GM12878 (cell line): Measurements from ENCODE around the gene PRR4. TPM values are rescaled to one million over a fixed set of nuclear protein-coding genes. Genes with fewer than 3 reads are reported as not detected.

Source experiments
- ATAC-seq: fragments of 200-7000 bp; cut with Tn5 transposase; 3 replicates; pipeline ENCODE4 v1.9.1; 2020; ENCODE audit warnings: mild to moderate bottlenecking, moderate library complexity
- BruUV-seq: library from RNA; stranded (reverse); fragments of 400-500 nt; replicated peaks from 2 replicates; lab custom pipeline; 2021; lab: Mats Ljungman, UMichigan
- CTCF ChIA-PET: fragments of 300-600 bp; sonication (Branson Sonifier 250); formaldehyde crosslinking; extraction: SDS; loops from one replicate; lab custom pipeline; 2021; ENCODE audit warnings: inconsistent platforms; lab: Yijun Ruan, JAX
- POLR2A ChIA-PET: fragments of 350-600 bp; formaldehyde crosslinking; extraction: SDS; loops from one replicate; lab custom pipeline; 2021; ENCODE audit warnings: inconsistent platforms; lab: Charles Lee
- RAD21 ChIA-PET: fragments of 300-600 bp; sonication (Branson Sonifier 250); formaldehyde crosslinking; loops from one replicate; lab custom pipeline; 2023; ENCODE audit warnings: antibody characterized with exemption; ENCODE audit not compliant: unreplicated experiment; lab: Charles Lee
- SMC1A ChIA-PET: fragments of 300-600 bp; sonication (Branson Sonifier 250); formaldehyde crosslinking; loops from one replicate; lab custom pipeline; 2023; ENCODE audit not compliant: unreplicated experiment, uncharacterized antibody; lab: Charles Lee
- DNase-seq: peaks from one replicate; pipeline ENCODE4 v3.0.0-alpha.2; 2011; ENCODE audit warnings: low read depth, low spot score
- FAIRE-seq: peaks from 3 replicates; lab custom pipeline; 2011; peaks lifted over from hg19 to GRCh38; lab: Jason Lieb, UNC
- H2AFZ ChIP-seq: 2 replicates; pipeline ENCODE4 v1.6.0; 2011; ENCODE audit warnings: low read depth, low read length, control low read depth; ENCODE audit not compliant: control insufficient read depth
- H3K27ac ChIP-seq: 2 replicates; pipeline ENCODE4 v1.5.1; 2011; ENCODE audit warnings: control low read depth; ENCODE audit not compliant: control insufficient read depth, insufficient read depth
- H3K27me3 ChIP-seq, 2 experiments: replicated peaks in 1 of 2; 2 replicates each; pipeline versions ENCODE4 v1.6.0 to v1.6.1; 2011; ENCODE audit warnings: low read length in 1 of 2; ENCODE audit not compliant: control insufficient read depth in 2 of 2, insufficient read depth in 2 of 2
- H3K36me3 ChIP-seq, 2 experiments: 2 replicates each; pipeline ENCODE4 v1.5.1; 2011; ENCODE audit warnings: low read length in 1 of 2; ENCODE audit not compliant: control insufficient read depth in 2 of 2, insufficient read depth in 2 of 2
- H3K4me1 ChIP-seq: 2 replicates; pipeline ENCODE4 v1.6.1; 2011; ENCODE audit warnings: mild to moderate bottlenecking, low read length, moderate library complexity, mixed read lengths; ENCODE audit not compliant: control insufficient read depth, insufficient read depth
- H3K4me2 ChIP-seq: 2 replicates; pipeline ENCODE4 v1.6.0; 2011; ENCODE audit warnings: control low read depth; ENCODE audit not compliant: control insufficient read depth, insufficient read depth
- H3K4me3 ChIP-seq: fragments of 200-600 bp; sonication (generic); 2 replicates; pipeline ENCODE4 v1.5.1; 2016
- H3K79me2 ChIP-seq: 2 replicates; pipeline ENCODE4 v1.6.0; 2011; ENCODE audit warnings: low read length; ENCODE audit not compliant: control insufficient read depth, insufficient read depth
- H3K9ac ChIP-seq: 2 replicates; pipeline ENCODE4 v1.8.0; 2011; ENCODE audit warnings: low read length, control low read depth, mixed read lengths; ENCODE audit not compliant: control insufficient read depth, insufficient read depth
- H3K9me3 ChIP-seq: replicated peaks from 3 replicates; pipeline ENCODE4 v1.5.1; 2011; ENCODE audit warnings: mild to moderate bottlenecking, low read length; ENCODE audit not compliant: control insufficient read depth, insufficient read depth
- H4K20me1 ChIP-seq: 2 replicates; pipeline ENCODE4 v1.6.0; 2011; ENCODE audit not compliant: control insufficient read depth, insufficient read depth
- ATF2 ChIP-seq: IDR thresholded peaks from 2 replicates; pipeline ENCODE4 v1.6.1; 2012; ENCODE audit warnings: low read length, inconsistent platforms
- BRCA1 ChIP-seq: IDR thresholded peaks from 2 replicates; pipeline ENCODE4 v1.6.1; 2011; ENCODE audit warnings: low read depth, low read length, improper control_type of control experiment
- EED ChIP-seq: sonication (generic); IDR thresholded peaks from 2 replicates; pipeline ENCODE4 v1.6.1; 2016; ENCODE audit warnings: antibody characterized with exemption, low read depth
- LARP7 ChIP-seq: fragments of 450-650 bp; IDR thresholded peaks from 2 replicates; pipeline ENCODE4 v1.6.1; 2017; ENCODE audit warnings: mild to moderate bottlenecking
- MAX ChIP-seq: IDR thresholded peaks from 2 replicates; pipeline ENCODE4 v1.6.1; 2012; ENCODE audit warnings: low read depth, low read length, improper control_type of control experiment
- MEF2B ChIP-seq: fragments of 450-650 bp; IDR thresholded peaks from 2 replicates; pipeline ENCODE4 v1.6.1; 2018; ENCODE audit warnings: mild to moderate bottlenecking, moderate library complexity; ENCODE audit not compliant: partially characterized antibody, poor library complexity, severe bottlenecking
- PAX5 ChIP-seq: IDR thresholded peaks from 2 replicates; pipeline ENCODE4 v1.6.1; 2011; ENCODE audit warnings: low read depth, low read length, borderline replicate concordance
- POLR2AphosphoS2 ChIP-seq: IDR thresholded peaks from 2 replicates; pipeline ENCODE4 v1.6.1; 2011; ENCODE audit warnings: low read depth, mild to moderate bottlenecking, low read length, improper control_type of control experiment, moderate library complexity
- POLR2AphosphoS5 ChIP-seq: IDR thresholded peaks from 2 replicates; pipeline ENCODE4 v1.6.1; 2011; ENCODE audit warnings: mild to moderate bottlenecking, low read length, inconsistent platforms
- SIN3A ChIP-seq: IDR thresholded peaks from 2 replicates; pipeline ENCODE4 v1.6.1; 2012; ENCODE audit warnings: low read depth, low read length, improper control_type of control experiment
- TCF3 ChIP-seq: IDR thresholded peaks from 2 replicates; pipeline ENCODE4 v1.6.1; 2012; ENCODE audit warnings: low read depth, mild to moderate bottlenecking, low read length, borderline replicate concordance; ENCODE audit not compliant: insufficient read depth
- ZBED1 ChIP-seq: IDR thresholded peaks from 2 replicates; pipeline ENCODE4 v1.6.1; 2016; ENCODE audit warnings: borderline replicate concordance
- ZNF217 ChIP-seq: fragments of 450-650 bp; IDR thresholded peaks from 2 replicates; pipeline ENCODE4 v1.6.1; 2017; ENCODE audit warnings: antibody characterized with exemption, mild to moderate bottlenecking
- ZNF274 ChIP-seq: IDR thresholded peaks from one replicate; pipeline ENCODE4 v1.8.0; 2011; ENCODE audit not compliant: insufficient read length, insufficient read depth
- ZNF384 ChIP-seq: IDR thresholded peaks from 2 replicates; pipeline ENCODE4 v1.6.1; 2012; ENCODE audit warnings: low read depth, mild to moderate bottlenecking, low read length, improper control_type of control experiment, borderline replicate concordance
- WGBS: methylation state at CpG from one replicate; pipeline ENCODE4 v1.1.6; 2016; ENCODE audit warnings: low lambda C conversion rate; ENCODE audit not compliant: insufficient replicate concordance, insufficient coverage; ENCODE audit errors: missing lambda C conversion rate; 5-methylcytosine and 5-hydroxymethylcytosine counted together
- in situ Hi-C: fragments of 300-500 bp; cut with MboI; formaldehyde crosslinking; loops from 9 replicates; pipeline ENCODE4 v1.14.3; 2018; ENCODE audit warnings: mixed read lengths
- intact Hi-C: fragments of 100-400 bp; cut with micrococcal nuclease; formaldehyde crosslinking; loops from one replicate; pipeline ENCODE4 v1.14.2; 2022; ENCODE audit not compliant: unreplicated experiment
- polyA plus RNA-seq, 11 experiments: library from polyadenylated mRNA; depleted of rRNA in 4 of 11; unstranded in 6 of 11; stranded (reverse) in 5 of 11; fragments of >200 nt; fragmentation: Nextera tagmentation in 4 of 11; fragmentation: Illumina TruSeq in 1 of 11; extraction: Ambion mirVana in 4 of 11; extraction: Trizol in 1 of 11; gene quantifications; 1 replicate in 1 of 11; 2 replicates in 10 of 11; pipeline versions ENCODE4 v1.2.1 to v1.2.3, GENCODE V29; 2011 to 2016; ENCODE audit warnings: inconsistent platforms in 2 of 11, missing spikeins in 2 of 11, low read depth in 1 of 11
- total RNA-seq, 4 experiments: library from RNA; depleted of rRNA in 3 of 4; stranded (reverse); fragments of >200 nt in 3 of 4; fragmentation: Illumina TruSeq in 1 of 4; extraction: Trizol in 1 of 4; gene quantifications; 2 replicates each; pipeline versions ENCODE4 v1.2.1 to v1.2.3, GENCODE V29; 2013 to 2021

The PRR4 gene
- total and polyA plus RNA-seq, 10 of the 15 experiments (the other 5 are each of a cell fraction or from before 2014, with no cell fraction given), result 0.85 to 5.7 (median 1.7) TPM

GRCh38 chr12:10829994-10830393 is 19.3 kb downstream of the PRR4 start:
- no peak for ATAC-seq
- no peak for TF ChIP-seq PAX5
- no peak for TF ChIP-seq ZBED1
- TF ChIP-seq POLR2AphosphoS2, result no peak
- TF ChIP-seq LARP7, result no peak
- BruUV-seq, result no TSS peak
- WGBS, result 90% methylated on average over 1 of the region's 1 CpG
- Histone ChIP-seq H4K20me1 (no peaks in the 10 kb centered on the region), H2AFZ (no peak overlapping the region), H3K9me3 (no peaks in the 10 kb centered on the region), H3K4me2 (no peak overlapping the region), H3K4me3 (no peak overlapping the region), H3K4me1 (no peaks in the 10 kb centered on the region), H3K79me2 (no peaks in the 10 kb centered on the region), H3K36me3 (no peaks in the 10 kb centered on the region), H3K27ac (no peak overlapping the region), H3K27me3 (no peaks in the 10 kb centered on the region), H3K9ac (no peak overlapping the region)
- CTCF ChIA-PET, result no interaction called here
- no peak for DNase-seq
- FAIRE-seq, result no peak
- SMC1A ChIA-PET, result no interaction called here
- in situ Hi-C loops, result no loop called here
- POLR2A ChIA-PET, result no interaction called here
- intact Hi-C loops, result no loop called here
- RAD21 ChIA-PET, result no interaction called here

GRCh38 chr12:10826258-10826657 is 23.0 kb downstream of the PRR4 start, which contains the start of gene TAS2R10:
Gene TAS2R10, minus strand, starts transcription at chr12:10826358. Its CDS starts 89 bp downstream, at chr12:10826269.
- DNase-seq, result no peak
- in situ Hi-C loops, result no loop called here
- SMC1A ChIA-PET, result no interaction called here
- Histone ChIP-seq H3K79me2 (no peaks in the 10 kb centered on the region), H2AFZ (no peak within 1 kb of the TSS), H3K4me3 (no peak within 1 kb of the TSS), H3K27ac (no peak within 1 kb of the TSS), H3K36me3 (no peaks in the 10 kb centered on the region), H3K4me1 (no peaks in the 10 kb centered on the region), H3K4me2 (no peak within 1 kb of the TSS), H3K27me3 (no peaks in the 10 kb centered on the region), H3K9me3 (no peaks in the 10 kb centered on the region), H4K20me1 (no peaks in the 10 kb centered on the region), H3K9ac (no peak within 1 kb of the TSS)
- FAIRE-seq, result no peak
- CTCF ChIA-PET, result interaction anchor here (0.8 to 2.1 kb wide), 2 partner anchors 11 to 373 kb away, joined by 3 to 6 read pairs; no protein-coding TSS in a partner anchor
- no peak for TF ChIP-seq ZNF217
- no peak for TF ChIP-seq ZNF384
- TF ChIP-seq POLR2AphosphoS5, result no peak
- TF ChIP-seq SIN3A, result no peak
- TF ChIP-seq TCF3, result no peak
- no peak for TF ChIP-seq MAX
- TF ChIP-seq BRCA1, result no peak
- no peak for TF ChIP-seq MEF2B
- TF ChIP-seq EED, result no peak
- no peak for TF ChIP-seq ATF2
- TF ChIP-seq ZNF274, result no peak
- POLR2A ChIA-PET, result no interaction called here
- BruUV-seq, result no TSS peak
- intact Hi-C loops, result no loop called here
- WGBS, result 58% methylated on average over 3 of the region's 3 CpGs
- ATAC-seq, result no peak
- RAD21 ChIA-PET, result no interaction called here
